ENCODE data around the gene FIBCD1.

DNA sequence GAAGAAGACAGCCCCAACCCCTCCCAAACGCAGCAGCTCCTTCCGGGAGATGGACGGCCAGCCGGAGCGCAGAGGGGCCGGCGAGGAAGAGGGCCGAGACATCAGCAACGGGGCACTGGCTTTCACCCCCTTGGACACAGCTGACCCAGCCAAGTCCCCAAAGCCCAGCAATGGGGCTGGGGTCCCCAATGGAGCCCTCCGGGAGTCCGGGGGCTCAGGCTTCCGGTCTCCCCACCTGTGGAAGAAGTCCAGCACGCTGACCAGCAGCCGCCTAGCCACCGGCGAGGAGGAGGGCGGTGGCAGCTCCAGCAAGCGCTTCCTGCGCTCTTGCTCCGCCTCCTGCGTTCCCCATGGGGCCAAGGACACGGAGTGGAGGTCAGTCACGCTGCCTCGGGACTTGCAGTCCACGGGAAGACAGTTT is 54.9 kb downstream of the FIBCD1 start:
- no peak for TF ChIP-seq POLR2A (IDR thresholded peaks at IDR 0.05; ENCODE audit: low read depth, low read length)
- no peak for TF ChIP-seq POLR2AphosphoS5 (IDR thresholded peaks at IDR 0.05; ENCODE audit: low read depth, low read length)
- no peak for TF ChIP-seq TAF1 (IDR thresholded peaks at IDR 0.05; ENCODE audit: low read depth, low read length)
- no peak for TF ChIP-seq SPI1 (IDR thresholded peaks at IDR 0.05; ENCODE audit: low read depth, low read length)
- TF ChIP-seq POU2F2 (IDR thresholded peaks at IDR 0.05; ENCODE audit: low read depth, low read length) = no peak
